Brain microvascular endothelial cell (primary cell): Measurements from ENCODE around the gene TEAD2.

Experiments
- DNase-seq: peaks from one replicate; pipeline ENCODE4 v3.0.0-alpha.2; 2020
- H3K27ac ChIP-seq: fragments of 250-450 bp; sonication (Bioruptor Pico); 2 replicates; pipeline ENCODE4 v1.5.1; 2020; ENCODE audit warnings: mild to moderate bottlenecking, moderate library complexity
- H3K27me3 ChIP-seq: fragments of 250-450 bp; sonication (Bioruptor Pico); replicated peaks from 2 replicates; pipeline ENCODE4 v1.5.1; 2020; ENCODE audit warnings: mild to moderate bottlenecking
- H3K36me3 ChIP-seq: fragments of 250-450 bp; sonication (Bioruptor Pico); replicated peaks from 2 replicates; pipeline ENCODE4 v1.5.1; 2020; ENCODE audit warnings: mild to moderate bottlenecking
- H3K4me3 ChIP-seq: 2 replicates; pipeline ENCODE4 v1.5.1; 2011; ENCODE audit warnings: low read depth, mild to moderate bottlenecking, control low read depth, low read length, moderate library complexity
- in situ Hi-C: cut with HindIII; loops from 2 replicates; pipeline ENCODE4 v1.10.0; 2017; ENCODE audit warnings: low sequenced_read_pairs, low pct_ligation_motif_present
- TF ChIP-seq, protein P1 (sequence below): IDR thresholded peaks from 2 replicates; pipeline ENCODE4 v1.5.1; 2011; ENCODE audit warnings: low read depth, mild to moderate bottlenecking, moderate library complexity, low read length, control low read depth, inconsistent platforms; ENCODE audit errors: missing control alignments

Gene TEAD2

DNA sequence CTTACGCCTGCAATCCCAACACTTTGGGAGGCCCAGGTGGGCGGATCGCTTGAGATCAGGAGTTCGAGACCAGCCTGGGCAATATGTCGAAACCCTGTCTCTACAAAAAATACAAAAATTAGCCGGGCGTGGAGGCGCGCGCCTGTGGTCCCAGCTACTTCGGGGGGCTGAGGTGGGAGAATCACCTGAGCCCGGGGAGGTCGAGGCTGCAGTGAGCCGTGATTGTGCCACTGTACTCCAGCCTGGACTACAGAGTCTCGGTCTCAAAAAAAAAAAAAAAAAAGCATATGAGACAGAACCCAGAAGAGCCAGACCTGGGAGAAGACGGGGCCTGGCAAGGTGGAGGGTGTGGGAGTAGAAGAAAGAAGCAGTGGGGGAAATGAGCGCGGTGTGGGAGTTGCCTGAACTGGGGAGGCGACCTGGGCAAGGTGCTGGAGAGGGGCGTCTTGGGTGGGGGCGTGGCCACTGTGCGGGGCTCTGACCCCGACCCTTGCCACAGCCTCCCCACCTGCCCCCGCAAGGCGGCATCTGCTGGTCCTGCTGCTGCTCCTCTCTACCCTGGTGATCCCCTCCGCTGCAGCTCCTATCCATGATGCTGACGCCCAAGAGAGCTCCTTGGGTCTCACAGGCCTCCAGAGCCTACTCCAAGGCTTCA is 2.0 kb upstream of the TEAD2 start:
- DNase-seq: no peak
- in situ Hi-C loops: no loop called here
- H3K4me3 ChIP-seq: peak overlapping the region; percentile 30
- TF ChIP-seq, protein P1, sequence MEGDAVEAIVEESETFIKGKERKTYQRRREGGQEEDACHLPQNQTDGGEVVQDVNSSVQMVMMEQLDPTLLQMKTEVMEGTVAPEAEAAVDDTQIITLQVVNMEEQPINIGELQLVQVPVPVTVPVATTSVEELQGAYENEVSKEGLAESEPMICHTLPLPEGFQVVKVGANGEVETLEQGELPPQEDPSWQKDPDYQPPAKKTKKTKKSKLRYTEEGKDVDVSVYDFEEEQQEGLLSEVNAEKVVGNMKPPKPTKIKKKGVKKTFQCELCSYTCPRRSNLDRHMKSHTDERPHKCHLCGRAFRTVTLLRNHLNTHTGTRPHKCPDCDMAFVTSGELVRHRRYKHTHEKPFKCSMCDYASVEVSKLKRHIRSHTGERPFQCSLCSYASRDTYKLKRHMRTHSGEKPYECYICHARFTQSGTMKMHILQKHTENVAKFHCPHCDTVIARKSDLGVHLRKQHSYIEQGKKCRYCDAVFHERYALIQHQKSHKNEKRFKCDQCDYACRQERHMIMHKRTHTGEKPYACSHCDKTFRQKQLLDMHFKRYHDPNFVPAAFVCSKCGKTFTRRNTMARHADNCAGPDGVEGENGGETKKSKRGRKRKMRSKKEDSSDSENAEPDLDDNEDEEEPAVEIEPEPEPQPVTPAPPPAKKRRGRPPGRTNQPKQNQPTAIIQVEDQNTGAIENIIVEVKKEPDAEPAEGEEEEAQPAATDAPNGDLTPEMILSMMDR: no peak
- H3K36me3 ChIP-seq: peaks cover 4% of the 10 kb centered on the region
- no peaks in the 10 kb centered on the region for H3K27me3 ChIP-seq
- H3K27ac ChIP-seq: peak overlapping the region; percentile 20

DNA sequence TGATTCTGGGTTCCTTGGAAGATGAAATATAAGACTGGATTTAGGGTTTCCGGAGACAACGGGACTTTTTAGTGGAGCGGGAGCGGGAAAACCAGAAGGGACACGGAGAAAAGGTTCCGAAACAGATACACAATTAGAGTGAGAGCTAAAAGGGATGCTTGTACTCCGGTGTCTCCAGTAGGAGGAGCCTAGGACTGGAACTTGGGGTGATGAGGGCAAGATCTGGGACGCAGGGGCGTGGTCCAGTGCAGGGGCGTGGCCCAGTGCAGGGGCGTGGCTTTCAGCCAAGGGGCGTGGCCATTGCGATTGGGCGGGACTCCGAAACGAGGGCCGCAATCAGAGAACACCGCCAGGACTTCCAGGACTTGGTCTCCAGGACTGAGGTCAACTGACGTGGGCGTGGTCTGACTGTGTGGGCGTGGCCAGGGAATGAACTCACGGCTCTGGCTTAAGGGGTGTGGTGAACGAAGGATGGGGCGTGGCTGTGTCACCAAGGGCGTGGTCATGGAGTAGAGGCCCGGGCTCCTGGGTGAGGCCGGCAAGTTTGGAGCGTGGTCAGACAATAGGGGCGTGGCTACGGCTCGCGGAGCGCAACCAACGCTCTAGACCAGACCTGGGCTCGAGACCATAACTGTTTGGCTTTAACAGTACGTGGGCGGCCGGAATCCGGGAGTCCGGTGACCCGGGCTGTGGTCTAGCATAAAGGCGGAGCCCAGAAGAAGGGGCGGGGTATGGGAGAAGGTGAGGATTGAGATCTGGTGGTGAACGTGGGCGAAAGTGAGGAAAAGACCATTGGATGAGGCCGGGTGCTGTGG is 1.3 kb upstream of the TEAD2 start, which contains the start of gene DKKL1:
Gene DKKL1 (plus strand): TSS at position 610 of the 815 bp plus-strand sequence. CDS start 122 bp downstream, at position 732.
- TF ChIP-seq, protein P1: peak; percentile 5
- Histone ChIP-seq H3K4me3 (peak within 1 kb of the TSS; percentile 91), H3K27me3 (no peaks in the 10 kb centered on the region), H3K36me3 (peaks cover 11% of the 10 kb centered on the region), H3K27ac (peak within 1 kb of the TSS; percentile 20)
- in situ Hi-C loops: no loop called here
- DNase-seq: peak; percentile 100

DNA sequence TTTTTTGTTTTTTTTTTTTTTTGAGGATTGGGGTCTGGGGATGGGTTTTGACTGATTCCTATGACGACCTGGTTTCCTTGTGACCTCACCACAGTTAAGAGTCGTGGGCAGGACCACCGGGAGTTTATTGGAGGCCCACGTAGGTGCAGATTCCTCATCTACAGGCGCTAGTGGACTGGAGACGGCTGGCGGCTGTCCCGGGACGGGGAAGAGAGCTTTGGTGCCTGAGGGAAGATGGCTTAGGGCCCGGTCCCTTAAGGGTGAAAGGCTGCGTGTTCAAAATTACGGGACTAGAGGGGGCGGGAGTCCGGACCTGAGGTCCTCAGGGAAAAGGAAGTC is 682 bp upstream of the TEAD2 start:
- in situ Hi-C loops: no loop called here
- no peaks in the 10 kb centered on the region for H3K27me3 ChIP-seq
- peaks cover 17% of the 10 kb centered on the region for H3K36me3 ChIP-seq
- peak; percentile 16 for DNase-seq
- H3K27ac ChIP-seq: peak overlapping the region; percentile 11
- H3K4me3 ChIP-seq: peak overlapping the region; percentile 91
- TF ChIP-seq, protein P1: no peak

DNA sequence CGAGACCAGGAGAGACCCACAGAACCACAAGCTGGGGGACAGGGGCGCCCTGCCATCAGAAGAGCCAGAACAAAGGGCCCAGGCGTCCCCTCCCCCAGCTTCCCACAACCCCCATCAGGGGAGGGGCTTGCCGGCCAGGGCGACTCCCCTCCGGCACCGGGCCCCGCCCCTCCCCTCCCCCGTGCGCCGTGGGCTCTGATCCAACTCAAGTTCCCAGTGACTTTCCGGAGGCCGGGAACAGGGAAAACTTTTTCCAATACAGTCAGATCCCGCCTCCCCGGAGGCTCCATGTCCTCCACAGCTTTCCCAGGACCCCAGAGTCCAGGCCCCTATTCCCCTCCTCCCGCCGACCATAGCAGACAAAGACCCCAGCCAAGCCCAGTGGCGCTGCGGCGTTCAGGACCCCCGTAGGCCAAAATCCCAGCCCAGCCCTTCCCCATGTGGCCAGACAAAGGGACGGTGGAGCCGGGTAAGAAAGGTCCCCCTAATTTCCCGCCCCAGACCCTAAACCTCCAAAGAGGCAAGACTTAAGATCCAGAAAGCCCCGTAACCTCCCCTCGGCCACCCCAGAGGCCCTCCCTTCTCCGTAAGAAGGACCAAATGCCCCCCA is 673 bp downstream of the TEAD2 start:
- H3K27ac ChIP-seq: peak overlapping the region; percentile 65
- TF ChIP-seq, protein P1: no peak
- peak; percentile 48 for DNase-seq
- peak overlapping the region; percentile 91 for H3K4me3 ChIP-seq
- H3K36me3 ChIP-seq: peaks cover 28% of the 10 kb centered on the region
- no peaks in the 10 kb centered on the region for H3K27me3 ChIP-seq
- in situ Hi-C loops: no loop called here

DNA sequence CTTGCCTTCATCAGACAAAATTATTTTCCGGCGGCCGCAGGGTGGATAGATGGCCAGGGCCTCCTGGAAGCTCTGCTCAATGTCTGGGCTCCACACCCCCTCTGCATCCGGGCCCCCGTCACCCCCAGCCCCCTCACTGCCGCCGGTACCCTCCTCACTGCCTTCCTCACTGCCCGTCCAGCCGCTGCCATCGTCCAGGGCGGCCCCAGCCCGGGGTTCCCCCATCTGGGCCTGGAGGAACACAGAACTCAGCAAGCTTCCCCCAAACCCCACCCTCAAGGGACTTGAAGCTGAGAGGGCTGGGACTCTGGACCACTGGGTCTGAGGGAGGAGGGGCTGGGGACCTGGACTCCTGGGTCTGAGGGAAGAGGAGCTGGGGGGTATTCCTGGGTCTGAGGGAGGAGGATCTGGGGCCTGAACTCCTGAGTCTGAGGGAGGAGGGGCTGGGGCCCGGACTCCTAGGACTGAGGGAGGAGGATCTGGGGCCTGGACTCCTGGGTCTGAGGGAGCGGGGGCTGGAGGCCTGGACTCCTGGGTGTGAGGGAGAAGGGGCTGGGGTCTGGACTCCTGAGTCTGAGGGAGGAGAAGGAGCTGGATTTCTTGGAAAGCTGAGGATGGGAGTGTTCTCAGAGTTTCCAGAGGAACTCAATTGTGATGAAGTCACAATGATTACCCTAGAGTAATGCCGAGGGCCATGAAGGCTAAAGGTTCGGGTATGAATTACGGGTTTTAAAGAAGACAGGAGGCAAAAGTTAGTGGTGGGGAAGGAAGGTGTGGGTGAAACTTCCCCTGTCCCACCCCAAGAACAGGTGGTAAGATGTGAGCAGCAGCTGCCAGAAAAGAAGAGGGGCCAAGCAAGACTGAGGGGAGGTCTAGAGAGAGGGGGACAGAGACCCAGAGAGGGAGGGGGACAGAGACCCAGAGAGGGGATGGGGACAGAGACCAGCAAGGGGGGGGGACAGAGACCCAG is 2.1 kb downstream of the TEAD2 start:
- no peaks in the 10 kb centered on the region for H3K27me3 ChIP-seq
- no peak overlapping the region for H3K27ac ChIP-seq
- in situ Hi-C loops: no loop called here
- peaks cover 33% of the 10 kb centered on the region for H3K36me3 ChIP-seq
- peak overlapping the region; percentile 91 for H3K4me3 ChIP-seq
- TF ChIP-seq, protein P1: no peak
- no peak for DNase-seq
